ENCODE data around the gene CIT. TPM values are rescaled to one million over a fixed set of nuclear protein-coding genes. Genes with fewer than 3 reads are reported as not detected.
"Not testable (repeated sequence)": the region's sequence is repeated elsewhere in the genome, so short reads cannot be mapped to it uniquely, and the experiment has no call there.

CIT gene
- total and polyA plus RNA-seq, 2 donors (not counting 3 experiments of a cell fraction or from before 2014, with no cell fraction given), result 13.3 to 61.8 TPM

- Histone ChIP-seq H3K9me3 (replicated peaks; ENCODE audit: control insufficient read depth, insufficient read depth, low read length) (no peaks in the 10 kb centered on the region), H3K27ac (ENCODE audit: insufficient read depth, low read depth, low read length) (no peak overlapping the region), H3K4me3 (replicated peaks in 1 of 3; ENCODE audit: insufficient read depth in 1 of 3, low read depth in 1 of 3, low read length in 3 of 3) (no peak overlapping the region), H3K27me3 (ENCODE audit: control insufficient read depth in 2 of 2, insufficient read depth in 2 of 2, low read length in 2 of 2) (no peaks in the 10 kb centered on the region), H3K4me2 (ENCODE audit: insufficient read depth, low read length) (no peak overlapping the region), H3K4me1 (ENCODE audit: control insufficient read depth, extremely low read depth, insufficient read depth, low read length) (peaks cover 4% of the 10 kb centered on the region), H3K9me1 (replicated peaks; ENCODE audit: control insufficient read depth, extremely low read depth, insufficient read depth, low read length) (no peaks in the 10 kb centered on the region), H3K9ac (replicated peaks; ENCODE audit: extremely low read depth, insufficient read depth, low read length) (no peak overlapping the region), H4K20me1 (replicated peaks; ENCODE audit: control insufficient read depth, extremely low read depth, insufficient read depth, low read length) (no peaks in the 10 kb centered on the region), H3K79me2 (ENCODE audit: control insufficient read depth, insufficient read depth, low read length) (no peaks in the 10 kb centered on the region), H3K36me3 (ENCODE audit: control insufficient read depth in 2 of 2, extremely low read depth in 1 of 2, insufficient read depth in 2 of 2, low read length in 2 of 2) (no peaks in the 10 kb centered on the region), H2AFZ (ENCODE audit: low read depth, low read length) (no peak overlapping the region)
- dilution Hi-C loops (cut with MboI; ENCODE audit: extremely low pct_ligation_motif_present, low sequenced_read_pairs) (no loop called here), intact Hi-C loops (cut with micrococcal nuclease) (no loop called here)
- no TSS peak for BruUV-seq (replicated peaks)
- ChIA-PET CTCF (interaction anchor here (0.7 to 2.5 kb wide), 4 partner anchors 11 to 71 kb away, joined by 3 to 14 read pairs (median 8); no protein-coding TSS in a partner anchor), POLR2A (no interaction called here)
- TF ChIP-seq, protein P1, sequence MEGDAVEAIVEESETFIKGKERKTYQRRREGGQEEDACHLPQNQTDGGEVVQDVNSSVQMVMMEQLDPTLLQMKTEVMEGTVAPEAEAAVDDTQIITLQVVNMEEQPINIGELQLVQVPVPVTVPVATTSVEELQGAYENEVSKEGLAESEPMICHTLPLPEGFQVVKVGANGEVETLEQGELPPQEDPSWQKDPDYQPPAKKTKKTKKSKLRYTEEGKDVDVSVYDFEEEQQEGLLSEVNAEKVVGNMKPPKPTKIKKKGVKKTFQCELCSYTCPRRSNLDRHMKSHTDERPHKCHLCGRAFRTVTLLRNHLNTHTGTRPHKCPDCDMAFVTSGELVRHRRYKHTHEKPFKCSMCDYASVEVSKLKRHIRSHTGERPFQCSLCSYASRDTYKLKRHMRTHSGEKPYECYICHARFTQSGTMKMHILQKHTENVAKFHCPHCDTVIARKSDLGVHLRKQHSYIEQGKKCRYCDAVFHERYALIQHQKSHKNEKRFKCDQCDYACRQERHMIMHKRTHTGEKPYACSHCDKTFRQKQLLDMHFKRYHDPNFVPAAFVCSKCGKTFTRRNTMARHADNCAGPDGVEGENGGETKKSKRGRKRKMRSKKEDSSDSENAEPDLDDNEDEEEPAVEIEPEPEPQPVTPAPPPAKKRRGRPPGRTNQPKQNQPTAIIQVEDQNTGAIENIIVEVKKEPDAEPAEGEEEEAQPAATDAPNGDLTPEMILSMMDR (IDR thresholded peaks at IDR 0.05; ENCODE audit: extremely low read depth in 1 of 2, insufficient read depth in 1 of 2, low read depth in 1 of 2, low read length in 2 of 2), result no peak
- TF ChIP-seq MYC (IDR thresholded peaks at IDR 0.05; ENCODE audit: low read depth, low read length) (no peak), GATA2 (IDR thresholded peaks at IDR 0.05; ENCODE audit: insufficient read depth, insufficient read length, low read depth, low read length) (no peak), POLR2A (IDR thresholded peaks at IDR 0.05; ENCODE audit: low read depth, low read length) (no peak), POLR2AphosphoS5 (IDR thresholded peaks at IDR 0.05; ENCODE audit: insufficient read depth, low read depth, low read length) (no peak), EZH2 (IDR thresholded peaks at IDR 0.05; ENCODE audit: borderline replicate concordance, low read depth, low read length, severe bottlenecking) (no peak), FOS (IDR thresholded peaks at IDR 0.05; ENCODE audit: borderline replicate concordance, insufficient read depth, low read length) (no peak), JUN (IDR thresholded peaks at IDR 0.05; ENCODE audit: borderline replicate concordance, insufficient read depth, insufficient read length, low read depth) (no peak)
- TF ChIP-seq, protein P2, sequence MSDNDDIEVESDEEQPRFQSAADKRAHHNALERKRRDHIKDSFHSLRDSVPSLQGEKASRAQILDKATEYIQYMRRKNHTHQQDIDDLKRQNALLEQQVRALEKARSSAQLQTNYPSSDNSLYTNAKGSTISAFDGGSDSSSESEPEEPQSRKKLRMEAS (IDR thresholded peaks at IDR 0.05; ENCODE audit: insufficient read depth, insufficient read length), result no peak
- DNase-seq (ENCODE audit: low read depth, low spot score), result no peak
- no peak for FAIRE-seq
Observed at GRCh38 chr12:119710374-119710964, 166.7 kb downstream of the CIT start.

GRCh38 chr12:119706427-119706826 is 170.7 kb downstream of the CIT start:
- BruUV-seq (replicated peaks); intact Hi-C loops (cut with micrococcal nuclease); FAIRE-seq; H3K9me1 ChIP-seq (replicated peaks; ENCODE audit: control insufficient read depth, extremely low read depth, insufficient read depth, low read length); H3K9me3 ChIP-seq (replicated peaks; ENCODE audit: control insufficient read depth, insufficient read depth, low read length); H2AFZ ChIP-seq (ENCODE audit: low read depth, low read length); H3K27me3 ChIP-seq (ENCODE audit: control insufficient read depth in 2 of 2, insufficient read depth in 2 of 2, low read length in 2 of 2); H3K36me3 ChIP-seq (ENCODE audit: control insufficient read depth in 2 of 2, extremely low read depth in 1 of 2, insufficient read depth in 2 of 2, low read length in 2 of 2); H3K4me2 ChIP-seq (ENCODE audit: insufficient read depth, low read length); H3K4me1 ChIP-seq (ENCODE audit: control insufficient read depth, extremely low read depth, insufficient read depth, low read length); DNase-seq (ENCODE audit: low read depth, low spot score); H3K4me3 ChIP-seq (replicated peaks in 1 of 3; ENCODE audit: insufficient read depth in 1 of 3, low read depth in 1 of 3, low read length in 3 of 3); H3K79me2 ChIP-seq (ENCODE audit: control insufficient read depth, insufficient read depth, low read length); H3K9ac ChIP-seq (replicated peaks; ENCODE audit: extremely low read depth, insufficient read depth, low read length); H3K27ac ChIP-seq (ENCODE audit: insufficient read depth, low read depth, low read length); H4K20me1 ChIP-seq (replicated peaks; ENCODE audit: control insufficient read depth, extremely low read depth, insufficient read depth, low read length); dilution Hi-C loops (cut with MboI; ENCODE audit: extremely low pct_ligation_motif_present, low sequenced_read_pairs): not testable (repeated sequence)
- ChIA-PET POLR2A (interaction anchor here (0.6 kb wide), 1 partner anchor 495 kb away, joined by 3 read pairs; no protein-coding TSS in a partner anchor), CTCF (interaction anchor here (1.4 kb wide), 1 partner anchor 11 kb away, joined by 7 read pairs; no protein-coding TSS in a partner anchor)
